ENCODE measurements around the gene POLR3H.
A peak's percentile ranks its signal among the peaks of the same experiment; 100 is the strongest.
"Not testable (repeated sequence)": the region's sequence is repeated elsewhere in the genome, so short reads cannot be mapped to it uniquely, and the experiment has no call there.

The POLR3H gene

DNA sequence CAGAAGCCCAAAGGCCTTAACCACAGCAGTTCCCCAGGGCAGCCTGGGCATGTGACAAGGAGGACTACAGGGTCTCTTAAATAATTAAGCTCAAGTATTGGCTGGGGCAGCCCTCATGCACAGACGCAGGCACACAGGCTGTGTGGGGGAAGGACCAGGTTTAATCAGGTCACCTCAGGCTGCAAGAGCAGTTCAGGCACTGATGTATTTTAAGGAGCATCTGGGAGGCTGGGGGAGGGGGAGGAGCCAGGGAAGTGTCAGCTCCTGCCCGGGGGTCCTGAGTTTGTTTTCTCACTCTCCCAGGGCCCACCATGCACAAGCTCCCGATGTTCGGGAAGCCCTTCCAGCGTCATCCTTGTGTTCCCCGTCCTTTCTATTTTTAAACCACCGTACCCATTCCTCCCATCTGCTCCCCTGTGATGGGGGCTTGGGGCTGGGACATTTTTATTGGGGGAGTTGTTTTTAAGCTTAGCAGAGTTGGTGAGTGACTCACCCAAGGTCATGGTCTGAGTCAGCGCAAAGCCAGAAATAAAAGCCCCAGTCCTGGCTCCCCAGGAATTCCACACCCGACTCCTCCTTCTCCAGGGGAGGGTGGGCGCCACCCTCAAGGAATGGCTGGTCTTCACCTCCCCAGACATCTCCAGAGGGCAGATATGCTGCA, 18.9 kb upstream of the POLR3H start:
- peak; percentile 92 for DNase-seq

DNA sequence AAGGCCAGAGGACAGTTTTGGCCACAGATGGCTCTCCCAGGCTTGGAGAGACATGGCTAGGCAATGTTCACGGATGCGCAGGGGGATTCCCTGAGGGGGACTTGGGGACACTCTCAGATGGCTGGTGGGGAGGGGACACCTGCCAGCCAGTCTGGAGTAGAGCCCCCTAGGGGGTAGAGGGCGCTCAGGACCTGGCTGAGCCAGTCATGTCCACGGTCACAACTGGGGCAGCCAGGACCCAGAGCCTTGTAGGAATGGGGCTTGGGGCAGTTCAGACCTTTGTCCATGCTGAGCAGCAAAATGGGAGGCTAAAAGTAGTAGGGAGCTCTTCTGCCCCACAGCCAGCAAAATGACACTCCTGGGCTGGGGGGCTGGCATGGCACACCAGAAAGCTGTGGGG, 18.2 kb upstream of the POLR3H start:
- DNase-seq, result no peak

DNA sequence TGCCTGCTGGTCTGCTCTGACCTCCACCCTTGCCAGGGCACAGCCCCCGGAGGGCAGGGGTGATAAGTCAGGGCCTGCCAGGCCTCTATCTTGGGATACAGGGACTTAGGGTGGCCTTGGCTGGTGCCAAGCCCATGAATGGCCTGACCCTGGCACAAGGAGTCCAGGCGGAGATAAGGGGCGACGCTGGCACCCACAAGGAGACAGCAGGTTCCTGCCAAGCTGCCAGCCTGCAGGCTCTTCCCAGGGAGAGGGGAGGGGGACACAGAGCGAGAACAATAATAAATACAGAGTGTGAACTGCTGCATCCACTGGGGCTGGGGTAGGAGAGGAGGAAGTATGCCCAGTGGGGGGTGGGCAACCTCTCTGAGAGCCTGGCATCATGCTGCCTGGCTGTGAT, 17.5 kb upstream of the POLR3H start:
- DNase-seq, result no peak

DNA sequence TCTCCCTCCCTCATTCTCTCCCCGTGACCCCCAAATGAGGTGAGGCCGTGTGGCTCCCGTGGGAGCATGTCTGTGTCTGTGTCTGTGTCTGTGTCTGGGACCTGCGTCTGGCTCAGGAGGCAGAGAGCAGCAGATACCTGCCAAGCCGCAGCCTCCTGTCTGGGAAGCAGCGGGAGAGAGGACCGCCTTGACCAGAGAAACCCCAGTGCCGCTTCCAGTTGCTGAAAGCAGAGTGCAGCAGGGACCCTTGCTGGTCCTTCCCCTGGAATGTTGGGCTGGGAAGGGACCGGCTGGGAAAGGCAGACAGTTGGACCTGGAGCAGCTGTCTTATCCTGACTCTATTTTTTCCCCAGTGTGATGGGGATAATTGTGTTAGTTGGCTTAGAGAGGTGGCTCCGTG, 17.1 kb upstream of the POLR3H start:
- no peak for DNase-seq

DNA sequence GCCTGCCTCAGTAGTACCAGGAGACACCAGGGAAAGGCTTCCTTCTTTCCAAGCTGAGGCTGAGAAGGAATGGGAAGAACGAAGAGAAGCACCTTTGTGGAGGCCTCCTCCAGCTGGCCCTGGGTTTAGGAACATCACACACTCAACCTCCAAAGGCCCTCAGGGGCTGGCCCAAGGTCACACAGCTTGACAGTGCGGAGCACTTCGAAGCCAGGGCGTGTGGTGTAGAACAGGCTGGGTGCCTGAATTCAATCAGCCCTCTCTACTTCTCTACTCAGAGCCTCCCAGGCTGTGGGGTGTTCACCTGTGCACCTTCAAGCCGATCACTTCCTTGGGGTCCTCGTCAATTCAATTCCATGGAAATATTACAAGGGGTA, 15.8 kb upstream of the POLR3H start:
- DNase-seq, result no peak

DNA sequence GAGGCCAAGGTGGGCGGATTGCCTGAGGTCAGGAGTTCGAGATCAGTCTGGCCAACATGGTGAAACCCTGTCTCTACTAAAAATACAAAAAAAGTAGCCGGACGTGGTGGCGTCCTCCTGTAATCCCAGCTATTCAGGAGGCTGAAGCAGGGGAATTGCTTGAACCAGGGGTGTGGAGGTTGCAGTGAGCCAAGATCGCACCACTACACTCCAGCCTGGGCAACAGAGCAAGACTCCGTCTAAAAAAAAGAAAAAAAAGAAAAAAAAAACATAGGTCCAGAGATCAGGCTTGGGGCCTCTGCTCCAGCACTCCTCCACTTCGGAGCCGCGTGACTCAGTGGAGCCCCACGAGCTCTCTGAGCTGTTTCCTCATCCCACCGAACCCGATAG, 14.0 kb upstream of the POLR3H start:
- not testable (repeated sequence) for DNase-seq

DNA sequence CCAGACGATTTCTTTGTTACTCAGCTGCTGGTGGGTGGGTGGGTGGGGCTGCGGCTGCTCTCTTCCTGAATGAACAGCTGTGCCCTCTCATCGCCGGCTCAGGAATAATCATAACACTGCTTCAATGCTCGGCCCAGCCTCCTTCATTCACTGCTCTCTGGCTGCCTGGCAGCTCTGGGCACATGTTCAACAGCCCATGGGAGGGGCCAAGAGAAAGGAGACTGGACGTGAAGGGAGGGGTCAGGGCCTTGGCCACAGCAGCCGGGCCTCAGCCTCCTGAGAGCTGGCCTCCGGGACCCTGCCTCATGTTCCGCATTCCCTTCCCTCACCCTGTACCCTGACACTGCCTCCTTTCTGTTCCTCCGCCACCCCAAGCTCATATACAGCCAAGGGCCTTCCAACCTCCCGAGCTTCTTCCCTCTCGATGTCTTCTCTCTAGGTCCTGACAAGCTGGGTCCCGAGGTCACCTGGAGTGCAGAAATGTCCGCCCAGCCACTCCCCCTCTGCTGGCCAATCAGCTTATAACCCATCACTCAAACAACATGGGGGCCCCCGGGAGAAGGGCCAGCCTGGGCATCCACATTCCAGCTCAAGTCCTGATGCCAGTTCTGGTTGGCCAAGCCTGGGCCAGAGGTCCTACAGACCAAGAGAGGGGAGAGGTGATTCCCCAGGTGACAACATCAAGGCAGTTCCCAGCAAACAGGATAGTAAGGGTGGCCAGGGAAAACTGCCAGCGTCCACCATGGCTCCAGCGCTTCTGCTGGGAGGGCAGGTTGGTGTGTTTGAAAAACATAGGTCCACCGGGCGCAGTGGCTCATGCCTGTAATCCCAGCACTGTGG, 13.4 kb upstream of the POLR3H start:
- DNase-seq, result peak; percentile 80

DNA sequence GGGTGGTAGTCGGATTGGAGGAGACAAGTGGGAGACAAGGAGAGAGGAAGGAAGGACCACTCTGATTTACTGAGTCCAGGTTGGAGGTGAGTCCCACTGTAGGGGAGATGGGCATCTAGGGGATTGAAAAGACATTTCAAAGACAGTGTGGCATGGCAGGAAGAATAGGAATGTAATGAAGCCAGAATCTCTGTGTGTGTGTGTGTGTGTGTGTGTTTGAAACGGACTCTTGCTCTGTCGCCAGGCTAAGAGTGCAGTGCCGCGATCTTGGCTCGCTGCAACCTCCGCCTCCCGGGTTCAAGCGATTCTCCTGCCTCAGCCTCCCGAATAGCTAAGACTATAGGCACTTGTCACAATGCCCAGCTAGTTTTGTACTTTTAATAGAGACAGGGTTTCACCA, 12.3 kb upstream of the POLR3H start:
- no peak for DNase-seq

DNA sequence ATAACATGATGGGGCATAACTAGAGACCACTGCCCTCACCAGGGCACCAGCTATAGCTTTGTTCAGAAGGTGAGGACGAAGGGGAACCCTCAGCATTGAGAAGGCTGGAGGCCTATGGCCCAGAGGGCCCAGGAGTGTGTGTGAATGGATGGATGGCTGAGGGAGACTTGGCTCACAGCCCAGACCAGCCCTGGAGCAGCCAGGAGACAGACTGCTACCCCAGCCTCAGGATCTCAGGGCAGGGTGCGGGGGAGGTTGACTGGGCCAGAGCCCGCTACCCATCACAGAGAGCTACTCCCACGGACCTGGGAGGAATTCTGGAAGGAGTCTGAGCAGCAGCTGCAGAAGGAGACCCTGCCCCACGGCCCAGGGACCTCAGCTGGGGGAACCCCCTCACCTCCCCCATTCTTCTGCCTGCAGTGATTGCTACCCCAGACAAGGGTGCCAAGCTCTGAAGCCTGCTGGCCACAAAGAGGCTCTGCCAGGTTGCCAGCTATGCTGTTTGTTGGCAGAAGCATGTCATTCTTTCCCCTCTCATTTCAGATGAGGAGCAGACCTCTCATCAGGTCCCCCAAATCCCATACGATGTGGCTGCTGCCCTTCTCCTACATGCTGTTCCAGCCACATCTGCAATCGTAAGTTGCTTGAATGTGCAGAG, 11.2 kb upstream of the POLR3H start:
- no peak for DNase-seq

DNA sequence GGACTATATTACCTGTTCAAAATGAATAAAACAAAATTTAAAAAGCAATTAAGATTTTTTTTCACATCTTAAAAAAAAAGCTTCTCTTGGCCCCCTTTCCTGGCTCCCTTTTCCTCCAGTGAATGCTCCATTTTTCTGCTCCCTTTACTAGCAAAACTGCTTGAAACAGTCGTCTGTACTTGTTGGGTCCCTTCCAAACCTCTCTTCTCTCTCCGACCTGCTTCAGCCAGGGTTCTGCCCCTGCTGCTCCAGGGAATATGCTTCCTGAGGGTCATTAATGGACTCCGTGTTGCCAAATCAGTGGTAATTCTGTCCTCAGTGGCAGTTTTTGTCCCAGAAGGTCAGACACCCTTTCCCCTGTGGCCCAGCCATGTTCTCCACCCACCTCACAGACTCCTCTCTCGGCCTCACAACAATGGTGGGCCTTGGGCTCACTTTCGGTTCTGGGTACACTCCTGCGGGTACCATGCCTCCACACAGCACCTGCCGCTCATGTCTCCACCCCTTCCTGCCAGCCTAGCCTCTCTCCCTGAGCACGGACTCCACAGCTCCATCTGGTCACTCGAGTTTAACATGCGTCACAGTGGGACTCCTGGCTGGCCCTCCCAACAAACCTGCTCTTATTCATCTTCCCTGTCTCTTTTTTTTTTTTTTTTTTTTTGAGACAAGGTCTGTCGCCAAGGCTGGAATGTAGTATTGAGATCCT, 7.8 kb upstream of the POLR3H start:
- DNase-seq, result no peak

DNA sequence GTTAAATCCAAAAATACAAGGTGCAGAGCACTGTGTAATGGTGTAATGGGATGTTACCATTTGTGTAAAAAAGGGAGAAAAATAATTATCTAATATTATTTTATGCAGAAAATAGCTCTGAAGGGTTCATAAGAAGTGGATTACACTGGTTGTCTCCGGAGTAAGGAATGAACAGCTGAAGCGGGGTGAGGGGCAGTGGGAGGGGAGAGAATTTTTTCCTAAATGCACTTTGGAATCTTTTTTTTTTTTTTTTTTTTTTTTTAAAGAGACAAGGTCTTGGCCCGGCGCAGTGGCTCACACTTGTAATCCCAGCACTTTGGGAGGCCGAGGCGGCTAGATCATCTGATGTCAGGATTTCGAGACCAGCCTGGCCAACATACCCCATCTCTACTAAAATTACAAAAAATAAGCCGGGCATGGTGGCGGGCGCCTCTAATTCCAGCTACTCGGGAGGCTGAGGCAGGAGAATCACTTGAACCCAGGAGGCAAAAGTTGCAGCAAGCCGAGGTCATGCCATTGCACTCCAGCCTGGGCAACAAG, 6.8 kb upstream of the POLR3H start:
- no peak for DNase-seq

DNA sequence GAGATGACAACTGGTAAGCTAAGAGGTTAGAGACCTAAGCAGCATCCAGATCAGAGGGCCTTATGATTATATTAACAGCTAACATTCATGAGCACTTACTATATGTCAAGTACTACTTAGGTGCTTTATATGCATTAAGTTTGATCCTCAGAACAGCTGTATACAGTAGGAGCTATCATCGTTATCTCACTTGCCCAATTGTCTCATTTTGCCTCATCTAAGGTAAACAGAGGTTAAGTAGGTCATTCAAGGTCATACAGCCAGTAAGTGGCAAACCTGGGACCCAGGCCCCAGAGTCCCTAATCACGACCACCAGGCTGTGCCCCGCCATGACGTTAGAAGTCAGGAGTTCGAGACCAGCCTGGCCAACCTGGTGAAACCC, 4.6 kb upstream of the POLR3H start:
- DNase-seq, result no peak

DNA sequence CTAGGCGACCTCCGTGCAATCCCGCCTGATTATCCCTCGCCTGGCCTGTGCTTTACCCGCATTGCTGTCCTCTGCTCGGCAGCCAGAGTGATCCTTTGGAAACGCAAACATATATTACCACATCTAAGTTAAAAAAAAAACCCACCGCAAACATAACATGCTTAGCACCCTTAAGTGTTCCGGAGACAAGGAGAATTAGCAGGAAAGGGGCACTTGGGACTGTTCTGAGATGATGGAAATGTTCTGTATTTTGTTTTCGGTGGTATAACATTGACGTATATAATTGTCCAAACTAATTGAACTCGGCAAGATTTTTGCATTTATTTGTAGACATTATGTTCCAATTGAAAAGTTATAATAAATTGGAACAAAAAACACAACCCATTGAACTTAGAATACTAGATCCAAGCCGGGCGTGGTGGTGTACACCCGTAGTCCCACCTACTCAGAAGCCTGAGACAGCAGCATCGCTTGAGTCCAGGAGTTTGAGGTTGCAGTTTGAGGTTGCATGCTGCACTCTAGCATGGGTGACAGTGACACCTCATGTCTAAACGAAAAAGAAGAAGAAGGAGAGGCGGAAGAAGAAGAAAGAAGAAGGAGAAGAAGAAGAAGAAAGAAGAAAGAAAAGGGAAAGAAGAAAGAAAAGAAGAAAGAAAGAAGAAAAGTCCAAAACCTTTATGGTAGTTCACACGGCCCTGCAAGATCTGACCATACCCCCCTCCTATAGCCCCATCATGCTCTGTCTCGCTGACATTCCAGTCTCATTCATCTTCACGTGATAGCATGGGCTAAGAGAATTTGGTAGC, 604 bp upstream of the POLR3H start:
- DNase-seq, result no peak

DNA sequence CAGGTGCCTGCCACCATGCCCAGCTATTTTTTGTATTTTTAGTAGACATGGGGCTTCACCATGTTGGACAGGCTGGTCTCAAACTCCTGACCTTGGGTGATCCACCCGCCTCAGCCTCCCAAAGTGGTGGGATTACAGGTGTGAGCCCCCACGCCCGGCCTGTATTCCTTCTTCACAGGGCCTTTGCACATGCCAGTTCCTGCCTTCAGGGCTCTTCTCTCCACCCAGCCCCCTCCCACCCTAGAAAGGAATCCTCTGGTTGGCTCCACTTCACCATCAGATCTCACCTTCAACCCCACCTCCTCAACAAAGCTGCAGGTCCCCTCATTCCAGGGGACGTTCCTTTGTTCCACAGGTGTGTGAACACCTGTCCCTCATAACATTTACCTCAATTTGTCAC, 2.0 kb downstream of the POLR3H start:
- DNase-seq, result no peak

DNA sequence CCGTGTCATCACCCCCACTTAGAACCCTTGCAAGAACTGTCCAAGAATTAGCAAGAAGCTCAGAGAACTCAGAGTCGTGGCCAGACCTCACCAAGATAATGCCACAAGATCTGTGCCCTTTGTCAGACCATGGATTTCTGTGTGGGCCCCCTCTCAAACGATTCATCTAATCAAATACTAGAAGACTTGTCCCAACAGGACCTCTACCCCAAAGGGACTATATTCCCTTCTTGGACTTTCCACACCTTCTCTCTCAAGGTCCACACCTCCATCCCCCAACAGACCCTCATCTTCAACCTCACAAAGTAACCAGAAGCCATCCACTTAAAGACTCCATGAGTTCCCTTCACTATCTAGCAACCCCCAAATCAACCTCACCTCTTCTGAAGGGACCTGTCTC, 2.8 kb downstream of the POLR3H start:
- no peak for DNase-seq

DNA sequence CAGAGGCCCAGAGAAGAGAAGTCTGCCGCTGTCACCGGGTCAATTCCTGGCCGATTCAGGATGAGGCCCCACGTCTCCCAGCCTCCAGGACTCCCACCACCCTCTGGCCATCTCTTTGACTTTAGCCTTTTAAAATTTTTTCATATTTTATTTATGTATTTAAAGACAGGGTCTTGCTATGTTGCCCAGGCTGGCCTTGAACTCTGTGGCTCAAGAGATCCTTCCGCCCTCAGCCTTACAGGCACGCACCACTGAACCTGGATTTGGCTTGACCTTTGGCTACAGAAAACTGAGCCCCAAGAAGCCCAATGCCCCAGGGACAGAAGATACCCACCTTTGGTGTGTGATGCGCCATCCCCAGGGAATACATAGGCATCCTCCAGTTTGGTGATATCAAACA, 3.9 kb downstream of the POLR3H start:
- no peak for DNase-seq

DNA sequence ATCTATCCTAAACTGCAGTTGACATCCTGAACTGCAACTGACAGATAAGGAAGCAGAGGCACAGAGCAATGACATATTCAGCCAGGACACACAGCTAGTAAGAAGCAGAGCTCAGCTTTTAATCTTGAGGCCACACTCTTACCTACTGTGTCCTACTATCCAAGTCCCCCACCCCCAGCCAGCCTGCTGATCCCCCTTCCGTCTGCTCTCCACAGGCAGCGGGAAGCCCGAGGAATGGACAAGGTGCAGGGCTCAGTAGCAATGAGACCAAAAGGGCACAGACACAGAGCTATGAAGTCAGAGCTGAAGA, 4.3 kb downstream of the POLR3H start:
- no peak for DNase-seq

DNA sequence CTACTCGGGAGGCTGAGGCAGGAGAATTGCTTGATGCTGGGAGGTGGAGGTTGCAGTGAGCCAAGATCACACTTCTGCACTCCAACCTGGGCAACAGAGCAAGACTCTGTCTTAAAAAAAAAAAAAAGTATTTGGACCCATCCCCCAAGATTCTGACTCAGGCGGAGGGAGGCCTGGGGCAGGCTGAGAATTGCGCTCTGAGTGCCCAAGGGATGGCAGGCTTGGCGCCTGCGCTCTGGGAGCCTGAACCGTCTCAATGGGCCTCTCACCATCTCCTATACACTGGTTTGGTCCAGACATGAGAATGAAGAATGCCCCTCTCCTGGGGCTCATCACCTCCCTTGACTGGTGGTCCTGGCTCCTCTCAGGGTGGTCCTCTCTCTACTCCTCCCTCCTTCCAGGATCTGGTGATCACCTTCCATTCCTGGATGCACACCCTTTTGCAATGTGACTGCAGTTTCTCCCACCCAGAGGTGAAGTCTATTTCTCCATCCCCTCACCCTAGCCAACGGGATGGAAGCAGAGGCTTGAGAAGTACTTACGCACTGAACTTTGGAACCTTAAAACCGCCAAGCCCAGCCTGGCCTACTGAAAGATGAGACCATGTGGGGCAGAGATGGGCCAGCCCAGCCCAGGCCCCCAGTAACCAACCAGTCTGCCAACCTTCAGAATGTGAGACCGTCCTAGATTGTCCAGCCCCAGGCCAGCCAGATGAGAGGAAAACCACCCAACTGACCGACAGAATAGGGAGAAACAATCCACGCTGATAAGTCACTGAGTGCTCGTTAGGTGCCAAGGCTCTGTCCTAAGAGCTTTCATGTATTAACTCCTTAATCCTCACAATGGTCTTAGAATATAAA, 4.9 kb downstream of the POLR3H start:
- DNase-seq, result peak; percentile 34

DNA sequence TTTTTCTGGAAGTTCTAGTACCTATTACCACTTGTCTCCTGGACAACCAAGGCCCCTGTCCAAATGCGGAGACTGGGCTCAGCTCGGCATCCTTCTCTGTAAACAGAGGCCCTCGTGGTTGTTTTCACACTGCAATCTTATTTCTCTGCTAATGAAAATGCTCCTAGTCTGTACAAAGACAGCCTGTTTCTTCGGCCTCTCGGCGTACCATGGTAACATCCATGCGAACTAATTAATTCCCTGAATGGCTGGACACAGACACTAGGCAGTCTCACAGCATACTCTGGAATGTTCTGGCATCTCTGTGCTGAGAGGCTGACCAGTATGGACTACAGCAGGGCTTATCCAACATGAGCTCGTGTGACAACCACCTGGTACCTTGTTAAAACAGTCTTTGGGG, 5.7 kb downstream of the POLR3H start:
- no peak for DNase-seq

DNA sequence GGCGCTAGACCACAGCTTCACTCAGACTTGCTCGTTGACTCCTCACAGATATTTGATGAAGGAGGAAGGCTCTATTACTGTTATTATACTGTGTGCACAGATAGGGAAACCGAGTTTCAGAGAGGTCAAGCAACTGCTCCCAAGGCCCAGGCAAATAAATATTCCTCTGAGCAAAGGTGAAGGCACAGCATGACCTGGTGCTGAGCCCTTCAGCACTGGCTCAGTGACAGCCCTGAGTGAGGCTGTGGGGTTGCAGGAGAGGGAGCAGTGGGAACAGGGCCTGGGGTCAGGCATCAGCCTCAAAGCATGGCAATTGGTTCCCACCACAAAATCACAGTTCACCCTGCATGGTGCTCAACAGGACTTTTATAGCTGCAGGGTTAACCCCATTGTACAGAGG, 7.1 kb downstream of the POLR3H start:
- DNase-seq, result no peak

DNA sequence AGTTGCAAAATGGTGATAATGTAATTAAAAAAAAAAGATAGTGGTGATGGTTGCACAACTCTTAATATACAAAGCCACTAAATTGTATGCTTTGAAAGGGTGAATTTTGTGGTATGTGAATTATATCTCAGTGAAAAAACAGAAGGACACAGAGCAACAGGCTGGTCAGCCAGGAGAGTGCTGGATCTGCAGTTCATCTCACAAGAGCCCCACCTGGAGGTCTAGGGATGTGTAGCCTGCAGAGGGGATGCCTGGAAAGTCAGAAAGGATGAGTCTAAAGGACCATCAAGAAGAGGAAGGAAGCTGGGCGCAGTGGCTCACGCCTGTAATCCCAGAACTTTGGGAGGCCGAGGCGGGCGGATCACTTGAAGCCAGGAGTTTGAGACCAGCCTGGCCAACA, 9.0 kb downstream of the POLR3H start:
- no peak for DNase-seq

DNA sequence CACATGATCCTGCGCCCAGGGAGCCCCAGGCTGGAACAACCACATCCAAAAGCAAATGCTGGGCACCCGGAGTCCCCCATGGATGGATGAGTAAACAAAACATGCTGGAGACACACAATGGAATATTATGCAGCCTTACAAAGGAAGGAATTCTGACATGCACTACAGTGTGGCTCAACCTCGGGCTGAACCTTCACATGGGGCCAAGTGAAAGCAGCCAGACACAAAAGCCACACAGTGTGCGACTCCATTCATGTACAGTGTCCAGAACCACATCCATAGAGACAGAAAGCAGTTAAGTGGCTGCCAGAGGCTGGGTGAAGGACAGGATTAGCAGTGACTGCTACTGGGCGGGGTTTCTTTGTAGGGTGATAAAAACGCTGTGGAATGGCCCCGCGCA, 10.1 kb downstream of the POLR3H start:
- DNase-seq, result no peak

Measured in EL (cell line).